GM13977 (cell line): ENCODE measurements around the gene KIF21A.

ENCODE experiments used
- DNase-seq: peaks from one replicate; pipeline ENCODE4 v3.0.0; 2012; ENCODE audit warnings: low spot score
- CTCF ChIP-seq: IDR thresholded peaks from 2 replicates; pipeline ENCODE4 v1.5.1; 2012; ENCODE audit warnings: mild to moderate bottlenecking, control low read depth; ENCODE audit not compliant: insufficient read depth; ENCODE audit errors: extremely low read depth, missing control alignments
- in situ Hi-C: fragments of 300-500 bp; cut with MboI; formaldehyde crosslinking; loops from one replicate; pipeline ENCODE4 v1.12.0; 2022; ENCODE audit warnings: low sequenced_read_pairs, low pct_unique_long_range_greater_than_20kb, mixed read lengths, inconsistent platforms; ENCODE audit not compliant: unreplicated experiment

The KIF21A gene

GRCh38 chr12:39405580-39405979 is 37.3 kb downstream of the KIF21A start:
- in situ Hi-C loops, result no loop called here
- no peak for TF ChIP-seq CTCF
- DNase-seq, result no peak

DNA sequence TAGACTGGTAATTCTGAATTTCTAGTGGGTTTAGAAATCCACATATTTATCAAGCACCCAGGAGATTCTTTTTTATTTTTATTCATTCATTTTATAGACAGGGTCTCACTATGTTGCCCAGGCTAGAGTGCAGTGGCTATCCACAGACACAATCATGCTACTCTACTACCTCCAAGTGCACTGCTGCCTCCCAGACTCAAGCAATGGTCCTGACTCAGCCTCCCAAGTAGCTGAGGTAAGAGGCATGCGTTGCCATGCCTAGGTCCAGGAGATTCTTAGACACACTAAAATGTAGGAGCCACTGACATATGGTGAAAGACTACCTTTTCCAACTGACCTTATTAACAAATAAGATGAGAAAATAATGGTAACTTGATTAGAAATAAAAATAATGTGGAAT is 38.9 kb downstream of the KIF21A start:
- DNase-seq, result no peak
- TF ChIP-seq CTCF, result no peak
- in situ Hi-C loops, result no loop called here

- no peak for TF ChIP-seq CTCF
- in situ Hi-C loops, result no loop called here
- no peak for DNase-seq
Observed at GRCh38 chr12:39403376-39403775, 39.5 kb downstream of the KIF21A start.

DNA sequence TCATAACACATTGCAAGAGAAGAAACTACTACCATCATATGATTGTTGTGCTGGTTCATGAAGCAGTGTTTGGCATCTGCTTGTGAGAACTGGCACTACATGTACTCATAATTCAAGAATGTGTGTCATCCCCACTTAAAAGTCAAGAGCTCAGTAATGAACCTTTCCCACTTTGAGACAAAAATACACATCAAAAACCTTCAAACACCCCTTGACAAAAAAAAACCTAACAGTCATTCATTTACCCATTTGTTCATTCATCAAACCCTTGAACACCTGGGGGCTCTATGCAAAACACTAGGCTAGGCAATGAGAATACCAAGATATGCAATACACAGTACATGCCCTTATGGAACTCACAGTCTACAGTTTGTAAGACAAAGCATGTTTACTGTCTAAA is 40.0 kb downstream of the KIF21A start:
- in situ Hi-C loops, result no loop called here
- peak; percentile 26 for DNase-seq
- no peak for TF ChIP-seq CTCF

DNA sequence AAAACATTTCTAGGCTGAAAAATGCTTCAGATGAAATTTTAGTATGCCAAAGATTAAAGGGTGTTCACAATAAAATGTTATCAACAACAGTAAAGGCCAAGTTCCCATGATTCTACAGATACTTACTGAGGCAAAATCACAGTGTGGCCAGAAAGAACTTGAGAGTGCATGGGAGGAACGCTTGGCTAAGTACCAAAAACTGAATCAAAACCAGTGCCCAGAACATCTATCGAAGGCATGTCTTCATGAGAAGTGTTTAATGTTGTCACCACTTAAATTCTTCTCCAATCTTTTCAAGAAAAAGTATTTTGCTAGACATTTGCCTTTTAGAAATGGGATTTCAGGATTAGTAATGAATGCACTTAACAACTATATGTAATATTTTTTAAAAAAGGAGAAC is 41.5 kb downstream of the KIF21A start:
- in situ Hi-C loops, result no loop called here
- no peak for TF ChIP-seq CTCF
- DNase-seq, result no peak

DNA sequence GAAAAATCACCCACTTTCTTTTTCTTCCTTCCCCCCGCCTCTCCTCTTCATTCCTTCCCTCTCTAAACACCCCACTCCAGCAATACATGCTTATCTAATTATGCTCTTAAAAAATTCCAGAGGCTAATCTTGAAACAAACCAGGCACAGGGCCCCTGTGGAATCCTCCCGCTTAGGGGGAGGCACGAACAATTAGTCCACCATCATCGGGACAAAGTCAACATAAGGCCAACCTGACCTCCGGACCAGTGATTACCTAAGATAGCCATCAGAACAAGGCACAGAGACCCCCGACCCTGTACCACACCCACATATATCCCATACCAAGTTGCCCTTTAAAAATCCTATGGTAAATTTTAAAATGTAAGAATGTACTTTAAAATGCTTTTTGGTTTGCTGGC is 47.1 kb downstream of the KIF21A start:
- in situ Hi-C loops, result no loop called here
- no peak for DNase-seq

More for the DNA sequence above, 47.1 kb downstream of the KIF21A start:
- no peak for TF ChIP-seq CTCF
